HepG2 (cell line): ENCODE data around the gene FUZ.

Experiments
- ATF1 ChIP-seq: IDR thresholded peaks from 2 replicates; pipeline ENCODE4 v1.6.1; 2016; ENCODE audit warnings: mild to moderate bottlenecking, control low read depth
- CBX5 ChIP-seq: sonication (generic); formaldehyde crosslinking; IDR thresholded peaks from 2 replicates; pipeline ENCODE4 v1.4.0; 2020; ENCODE audit warnings: missing genetic modification reagents, borderline replicate concordance
- FOXK1 ChIP-seq: sonication (generic); formaldehyde crosslinking; IDR thresholded peaks from 2 replicates; pipeline ENCODE4 v1.4.0; 2020; ENCODE audit warnings: low read depth, missing genetic modification reagents, borderline replicate concordance
- FOXK2 ChIP-seq: fragments of 450-650 bp; IDR thresholded peaks from 2 replicates; pipeline ENCODE4 v1.6.1; 2016
- NR3C1 ChIP-seq: sonication (generic); formaldehyde crosslinking; IDR thresholded peaks from 2 replicates; pipeline ENCODE4 v1.4.0; 2020; ENCODE audit warnings: missing genetic modification reagents
- ZNF543 ChIP-seq: sonication (generic); formaldehyde crosslinking; IDR thresholded peaks from 2 replicates; pipeline ENCODE4 v1.4.0; 2020; ENCODE audit warnings: mild to moderate bottlenecking, missing genetic modification reagents
- TF ChIP-seq, protein P1 (sequence below): sonication (generic); formaldehyde crosslinking; IDR thresholded peaks from 2 replicates; pipeline ENCODE4 v1.8.0; 2022; ENCODE audit warnings: mild to moderate bottlenecking, missing genetic modification reagents, borderline replicate concordance
- TF ChIP-seq, protein P2 (sequence below): sonication (generic); formaldehyde crosslinking; IDR thresholded peaks from 2 replicates; pipeline ENCODE4 v1.4.0; 2020; ENCODE audit warnings: missing genetic modification reagents
- TF ChIP-seq, protein P3 (sequence below): sonication (generic); formaldehyde crosslinking; IDR thresholded peaks from 2 replicates; pipeline ENCODE4 v1.5.0; 2020; ENCODE audit warnings: mild to moderate bottlenecking, missing genetic modification reagents

DNA sequence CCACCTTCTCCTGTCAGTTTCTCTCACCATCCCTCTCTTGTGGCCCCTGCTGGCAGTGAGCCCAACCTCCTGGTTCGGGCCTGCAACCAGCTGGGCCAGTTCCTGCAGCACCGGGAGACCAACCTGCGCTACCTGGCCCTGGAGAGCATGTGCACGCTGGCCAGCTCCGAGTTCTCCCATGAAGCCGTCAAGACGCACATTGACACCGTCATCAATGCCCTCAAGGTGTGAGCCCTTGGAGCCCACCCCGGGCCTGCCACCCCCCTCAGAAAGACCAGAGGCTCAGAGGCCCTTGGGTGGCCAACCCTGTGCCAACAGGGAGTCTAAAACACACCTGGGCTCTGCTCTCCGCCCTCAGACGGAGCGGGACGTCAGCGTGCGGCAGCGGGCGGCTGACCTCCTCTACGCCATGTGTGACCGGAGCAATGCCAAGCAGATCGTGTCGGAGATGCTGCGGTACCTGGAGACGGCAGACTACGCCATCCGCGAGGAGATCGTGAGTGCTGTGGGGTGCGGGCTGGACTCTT, 13.8 kb downstream of the FUZ start:
- TF ChIP-seq, protein P1, sequence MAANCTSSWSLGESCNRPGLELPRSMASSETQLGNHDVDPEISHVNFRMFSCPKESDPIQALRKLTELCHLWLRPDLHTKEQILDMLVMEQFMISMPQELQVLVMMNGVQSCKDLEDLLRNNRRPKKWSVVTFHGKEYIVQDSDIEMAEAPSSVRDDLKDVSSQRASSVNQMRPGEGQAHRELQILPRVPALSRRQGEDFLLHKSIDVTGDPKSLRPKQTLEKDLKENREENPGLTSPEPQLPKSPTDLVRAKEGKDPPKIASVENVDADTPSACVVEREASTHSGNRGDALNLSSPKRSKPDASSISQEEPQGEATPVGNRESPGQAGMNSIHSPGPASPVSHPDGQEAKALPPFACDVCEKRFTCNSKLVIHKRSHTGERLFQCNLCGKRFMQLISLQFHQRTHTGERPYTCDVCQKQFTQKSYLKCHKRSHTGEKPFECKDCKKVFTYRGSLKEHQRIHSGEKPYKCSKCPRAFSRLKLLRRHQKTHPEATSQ (CRISPR knock-in tag) = no peak
- TF ChIP-seq NR3C1 (CRISPR knock-in tag) (no peak), ZNF543 (CRISPR knock-in tag) (no peak), ATF1 (CRISPR knock-in tag) (no peak), CBX5 (no peak), FOXK2 (no peak), FOXK1 (CRISPR knock-in tag) (no peak)
- TF ChIP-seq, protein P2, sequence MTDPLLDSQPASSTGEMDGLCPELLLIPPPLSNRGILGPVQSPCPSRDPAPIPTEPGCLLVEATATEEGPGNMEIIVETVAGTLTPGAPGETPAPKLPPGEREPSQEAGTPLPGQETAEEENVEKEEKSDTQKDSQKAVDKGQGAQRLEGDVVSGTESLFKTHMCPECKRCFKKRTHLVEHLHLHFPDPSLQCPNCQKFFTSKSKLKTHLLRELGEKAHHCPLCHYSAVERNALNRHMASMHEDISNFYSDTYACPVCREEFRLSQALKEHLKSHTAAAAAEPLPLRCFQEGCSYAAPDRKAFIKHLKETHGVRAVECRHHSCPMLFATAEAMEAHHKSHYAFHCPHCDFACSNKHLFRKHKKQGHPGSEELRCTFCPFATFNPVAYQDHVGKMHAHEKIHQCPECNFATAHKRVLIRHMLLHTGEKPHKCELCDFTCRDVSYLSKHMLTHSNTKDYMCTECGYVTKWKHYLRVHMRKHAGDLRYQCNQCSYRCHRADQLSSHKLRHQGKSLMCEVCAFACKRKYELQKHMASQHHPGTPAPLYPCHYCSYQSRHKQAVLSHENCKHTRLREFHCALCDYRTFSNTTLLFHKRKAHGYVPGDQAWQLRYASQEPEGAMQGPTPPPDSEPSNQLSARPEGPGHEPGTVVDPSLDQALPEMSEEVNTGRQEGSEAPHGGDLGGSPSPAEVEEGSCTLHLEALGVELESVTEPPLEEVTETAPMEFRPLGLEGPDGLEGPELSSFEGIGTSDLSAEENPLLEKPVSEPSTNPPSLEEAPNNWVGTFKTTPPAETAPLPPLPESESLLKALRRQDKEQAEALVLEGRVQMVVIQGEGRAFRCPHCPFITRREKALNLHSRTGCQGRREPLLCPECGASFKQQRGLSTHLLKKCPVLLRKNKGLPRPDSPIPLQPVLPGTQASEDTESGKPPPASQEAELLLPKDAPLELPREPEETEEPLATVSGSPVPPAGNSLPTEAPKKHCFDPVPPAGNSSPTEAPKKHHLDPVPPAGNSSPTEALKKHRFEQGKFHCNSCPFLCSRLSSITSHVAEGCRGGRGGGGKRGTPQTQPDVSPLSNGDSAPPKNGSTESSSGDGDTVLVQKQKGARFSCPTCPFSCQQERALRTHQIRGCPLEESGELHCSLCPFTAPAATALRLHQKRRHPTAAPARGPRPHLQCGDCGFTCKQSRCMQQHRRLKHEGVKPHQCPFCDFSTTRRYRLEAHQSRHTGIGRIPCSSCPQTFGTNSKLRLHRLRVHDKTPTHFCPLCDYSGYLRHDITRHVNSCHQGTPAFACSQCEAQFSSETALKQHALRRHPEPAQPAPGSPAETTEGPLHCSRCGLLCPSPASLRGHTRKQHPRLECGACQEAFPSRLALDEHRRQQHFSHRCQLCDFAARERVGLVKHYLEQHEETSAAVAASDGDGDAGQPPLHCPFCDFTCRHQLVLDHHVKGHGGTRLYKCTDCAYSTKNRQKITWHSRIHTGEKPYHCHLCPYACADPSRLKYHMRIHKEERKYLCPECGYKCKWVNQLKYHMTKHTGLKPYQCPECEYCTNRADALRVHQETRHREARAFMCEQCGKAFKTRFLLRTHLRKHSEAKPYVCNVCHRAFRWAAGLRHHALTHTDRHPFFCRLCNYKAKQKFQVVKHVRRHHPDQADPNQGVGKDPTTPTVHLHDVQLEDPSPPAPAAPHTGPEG (CRISPR knock-in tag) = no peak
- TF ChIP-seq, protein P3, sequence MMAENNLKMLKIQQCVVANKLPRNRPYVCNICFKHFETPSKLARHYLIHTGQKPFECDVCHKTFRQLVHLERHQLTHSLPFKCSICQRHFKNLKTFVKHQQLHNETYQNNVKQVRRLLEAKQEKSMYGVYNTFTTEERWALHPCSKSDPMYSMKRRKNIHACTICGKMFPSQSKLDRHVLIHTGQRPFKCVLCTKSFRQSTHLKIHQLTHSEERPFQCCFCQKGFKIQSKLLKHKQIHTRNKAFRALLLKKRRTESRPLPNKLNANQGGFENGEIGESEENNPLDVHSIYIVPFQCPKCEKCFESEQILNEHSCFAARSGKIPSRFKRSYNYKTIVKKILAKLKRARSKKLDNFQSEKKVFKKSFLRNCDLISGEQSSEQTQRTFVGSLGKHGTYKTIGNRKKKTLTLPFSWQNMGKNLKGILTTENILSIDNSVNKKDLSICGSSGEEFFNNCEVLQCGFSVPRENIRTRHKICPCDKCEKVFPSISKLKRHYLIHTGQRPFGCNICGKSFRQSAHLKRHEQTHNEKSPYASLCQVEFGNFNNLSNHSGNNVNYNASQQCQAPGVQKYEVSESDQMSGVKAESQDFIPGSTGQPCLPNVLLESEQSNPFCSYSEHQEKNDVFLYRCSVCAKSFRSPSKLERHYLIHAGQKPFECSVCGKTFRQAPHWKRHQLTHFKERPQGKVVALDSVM = no peak
